Stimulated activated CD8-positive, alpha-beta memory T cell treated with anti-CD3 and anti-CD28 coated beads, Interleukin-4, amount 100 ng/mL, for 1 hour (primary cell): Measurements from ENCODE around the gene USP49.

Experiments used
- DNase-seq, 2 donors: peaks; one replicate each; pipeline ENCODE4 v3.0.0-alpha.2; 2020; ENCODE audit warnings: low read depth in 2 of 2, low spot score in 1 of 2

USP49 gene

GRCh38 chr6:41877051-41877680 is 18.0 kb downstream of the USP49 start:
- DNase-seq = no peak

DNA sequence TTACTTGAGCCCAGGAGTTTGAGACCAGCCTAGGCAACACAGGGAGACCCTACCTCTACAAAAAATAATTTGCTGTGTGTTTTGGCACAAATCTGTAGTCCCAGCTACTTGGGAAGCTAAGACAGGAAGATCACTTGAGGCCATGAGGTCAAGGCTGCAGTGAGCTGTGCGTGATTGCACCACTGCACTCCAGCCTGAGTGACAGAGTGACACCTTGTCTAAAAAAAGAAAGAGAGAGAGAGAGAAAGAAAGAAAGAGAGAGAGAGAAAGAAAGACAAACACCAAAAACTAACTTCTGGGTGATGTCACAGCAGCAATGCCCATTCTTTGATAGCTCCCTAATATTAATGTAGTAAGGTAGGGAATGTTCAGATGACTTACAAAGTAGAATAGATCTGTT is 20.4 kb downstream of the USP49 start:
- no peak for DNase-seq

DNA sequence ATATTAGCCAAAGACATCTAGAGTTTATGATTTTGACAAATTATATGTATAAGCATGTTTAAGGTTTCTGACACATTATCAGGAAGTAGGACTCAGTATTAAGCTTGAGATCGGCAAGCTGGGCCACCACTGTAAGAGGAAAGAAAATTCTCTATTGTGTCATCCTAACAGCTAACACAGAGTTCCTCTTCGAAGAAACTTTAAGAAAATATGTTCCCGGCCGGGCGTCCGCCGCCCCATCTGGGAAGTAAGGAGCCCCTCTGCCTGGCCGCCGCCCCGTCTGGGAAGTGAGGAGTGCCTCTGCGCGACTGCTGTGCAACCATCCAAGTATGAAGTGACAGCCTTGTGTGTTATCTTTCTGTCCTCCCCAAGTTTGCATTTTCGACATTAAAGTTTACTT is 23.0 kb downstream of the USP49 start:
- DNase-seq = no peak

GRCh38 chr6:41871691-41872090 is 23.5 kb downstream of the USP49 start:
- no peak for DNase-seq

DNA sequence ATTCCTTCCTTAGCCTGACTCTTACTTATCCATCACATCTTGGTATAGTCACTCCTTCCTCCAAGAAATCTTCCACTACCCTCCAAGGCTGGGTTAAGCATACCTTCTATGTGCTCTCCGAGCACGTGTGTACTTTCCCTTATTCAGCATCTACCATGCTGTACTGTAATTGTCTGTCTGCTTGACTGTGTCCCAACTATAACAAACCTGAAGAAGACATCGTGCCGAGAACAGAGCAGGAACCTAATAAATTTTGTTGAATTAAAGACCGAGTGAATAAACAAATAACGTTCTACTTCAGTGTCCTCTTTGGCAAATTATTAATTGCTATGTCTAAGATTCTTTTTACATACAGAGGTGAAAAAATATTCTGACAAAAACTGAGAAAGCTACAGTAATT is 35.8 kb downstream of the USP49 start:
- no peak for DNase-seq

GRCh38 chr6:41858703-41859102 is 36.5 kb downstream of the USP49 start:
- no peak for DNase-seq

- no peak for DNase-seq
These were observed 44.3 kb downstream of the USP49 start for GRCh38 chr6:41850861-41851260.

GRCh38 chr6:41846666-41847237 is 48.4 kb downstream of the USP49 start:
- DNase-seq = peak in 1 of 2 donors; percentile 8

GRCh38 chr6:41843178-41843577 is 52.0 kb downstream of the USP49 start:
- DNase-seq = no peak

DNA sequence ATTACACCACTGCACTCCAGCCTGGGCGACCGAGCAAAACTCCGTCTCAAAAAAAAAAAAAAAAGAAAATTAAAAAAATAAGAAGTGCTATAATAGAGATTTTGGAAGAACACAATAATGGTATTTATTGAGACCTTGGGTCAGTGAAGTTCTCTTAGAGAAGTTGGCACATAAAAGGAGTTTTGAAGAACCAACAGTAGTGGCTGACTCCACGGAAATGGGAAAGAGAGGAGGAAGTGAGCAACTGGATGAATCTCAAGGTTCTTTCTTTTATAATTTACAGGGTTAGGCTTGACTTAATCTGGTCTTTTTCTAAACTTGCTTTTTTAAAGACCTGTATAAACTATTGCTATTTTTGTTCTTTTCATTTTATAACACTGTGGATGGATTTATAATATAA is 54.8 kb downstream of the USP49 start:
- no peak for DNase-seq

GRCh38 chr6:41836660-41837052 is 58.5 kb downstream of the USP49 start:
- DNase-seq = no peak

DNA sequence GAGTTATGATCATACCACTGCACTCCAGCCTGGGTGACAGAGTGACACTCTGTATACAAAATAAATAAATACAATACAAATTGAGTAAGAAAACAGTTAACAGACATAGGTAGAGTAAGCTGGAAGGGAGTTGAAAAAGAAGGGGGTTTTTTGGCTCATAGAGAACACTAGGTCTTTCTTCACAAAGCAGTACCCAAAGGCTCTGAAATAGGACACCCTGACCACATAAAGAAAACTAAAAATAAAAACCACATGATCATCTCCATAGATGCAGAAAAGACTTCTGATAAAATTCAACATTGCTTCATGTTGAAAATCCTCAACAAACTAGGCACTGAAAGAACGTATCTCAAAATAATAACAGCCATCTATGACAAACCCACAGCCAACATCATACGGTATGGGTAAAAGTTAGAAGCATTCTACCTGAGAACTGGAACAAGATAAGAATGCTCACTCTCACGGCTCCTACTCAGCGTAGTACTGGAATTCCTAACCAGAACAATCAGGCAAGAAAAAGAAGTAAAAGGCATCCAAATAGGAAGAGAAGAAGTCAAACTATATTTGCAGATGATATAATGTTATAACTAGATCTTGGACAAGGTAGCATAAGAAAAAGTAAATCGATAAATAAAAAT is 59.0 kb downstream of the USP49 start:
- no peak for DNase-seq

GRCh38 chr6:41832263-41832662 is 62.9 kb downstream of the USP49 start:
- no peak for DNase-seq

- DNase-seq = no peak
These were observed 68.7 kb downstream of the USP49 start for GRCh38 chr6:41826343-41827022.

DNA sequence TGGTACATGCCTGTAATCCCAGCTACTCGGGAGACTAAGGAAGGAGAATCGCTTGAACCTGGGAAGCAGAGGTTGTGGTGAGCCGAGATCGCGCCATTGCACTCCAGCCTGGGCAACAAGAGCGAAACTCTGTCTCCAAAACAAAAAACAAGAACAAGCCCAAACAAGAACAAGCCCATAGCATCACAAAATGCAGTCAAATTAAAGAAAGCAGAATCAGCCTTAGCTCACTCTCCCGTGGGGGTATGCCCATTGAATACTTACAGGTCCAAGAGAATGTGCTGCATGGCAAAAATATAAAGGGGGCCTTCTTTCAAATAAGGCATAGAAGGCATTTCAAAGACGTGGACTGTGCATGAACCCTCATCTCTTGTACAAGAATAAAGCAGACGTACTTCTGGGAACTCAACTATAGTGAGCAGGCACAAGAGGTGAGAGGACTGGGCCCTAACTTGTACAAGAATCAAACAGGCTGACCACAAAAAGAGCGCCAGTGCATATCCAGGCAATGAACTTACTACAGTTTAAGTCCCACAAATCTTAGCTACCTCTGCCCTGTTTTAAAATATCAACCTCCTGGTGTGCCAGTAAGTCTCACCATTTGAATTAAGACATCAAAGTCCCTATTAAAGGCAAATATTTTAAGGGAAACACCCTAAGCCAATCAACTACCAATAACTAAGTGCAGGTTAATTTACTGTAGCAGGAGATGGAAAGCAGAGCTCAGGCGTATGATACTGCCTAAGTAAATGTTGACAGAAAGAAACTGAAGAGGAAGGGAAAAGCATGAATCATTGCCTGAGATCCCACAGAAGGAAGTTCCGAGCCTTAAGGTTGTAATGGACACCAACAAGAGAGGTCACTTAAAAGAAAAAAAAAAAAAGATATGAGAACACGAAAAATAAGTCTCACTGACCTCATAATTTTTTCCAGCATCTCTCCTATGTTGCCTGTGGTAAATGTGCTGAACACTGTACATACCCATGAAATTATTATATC is 70.3 kb downstream of the USP49 start:
- DNase-seq = no peak

- DNase-seq = no peak
These were observed 72.0 kb downstream of the USP49 start for GRCh38 chr6:41823178-41823577.

- DNase-seq = no peak
These were observed 73.2 kb downstream of the USP49 start for GRCh38 chr6:41822021-41822420.

DNA sequence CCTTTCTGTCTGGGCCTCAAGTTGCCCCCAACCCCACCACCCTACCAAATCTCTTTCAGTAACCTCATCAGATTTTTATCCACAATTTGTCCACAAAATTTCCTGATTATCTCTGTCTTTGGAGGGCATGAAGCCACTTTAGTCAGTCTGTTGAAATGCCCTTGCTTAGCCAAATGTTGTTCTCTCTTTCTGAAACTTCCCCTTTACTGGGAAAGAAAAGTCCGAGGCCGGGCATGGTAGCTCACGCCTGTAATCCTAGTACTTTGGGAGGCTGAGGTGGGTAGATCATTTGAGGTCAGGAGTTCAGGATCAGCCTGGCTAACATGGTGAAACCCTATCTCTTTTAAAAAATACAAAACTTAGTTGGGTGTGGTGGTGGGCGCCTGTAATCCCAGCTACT is 73.9 kb downstream of the USP49 start:
- DNase-seq = no peak

- DNase-seq = no peak
These were observed 76.7 kb downstream of the USP49 start for GRCh38 chr6:41818271-41819054.

GRCh38 chr6:41815587-41815986 is 79.6 kb downstream of the USP49 start:
- no peak for DNase-seq
